ENCODE data around the gene ZDHHC1. TPM values are rescaled to one million over a fixed set of nuclear protein-coding genes. Genes with fewer than 3 reads are reported as not detected.

The ZDHHC1 gene
- polyA plus RNA-seq, 3 donors = 3.3 to 14.2 (median 6.0) TPM

DNA sequence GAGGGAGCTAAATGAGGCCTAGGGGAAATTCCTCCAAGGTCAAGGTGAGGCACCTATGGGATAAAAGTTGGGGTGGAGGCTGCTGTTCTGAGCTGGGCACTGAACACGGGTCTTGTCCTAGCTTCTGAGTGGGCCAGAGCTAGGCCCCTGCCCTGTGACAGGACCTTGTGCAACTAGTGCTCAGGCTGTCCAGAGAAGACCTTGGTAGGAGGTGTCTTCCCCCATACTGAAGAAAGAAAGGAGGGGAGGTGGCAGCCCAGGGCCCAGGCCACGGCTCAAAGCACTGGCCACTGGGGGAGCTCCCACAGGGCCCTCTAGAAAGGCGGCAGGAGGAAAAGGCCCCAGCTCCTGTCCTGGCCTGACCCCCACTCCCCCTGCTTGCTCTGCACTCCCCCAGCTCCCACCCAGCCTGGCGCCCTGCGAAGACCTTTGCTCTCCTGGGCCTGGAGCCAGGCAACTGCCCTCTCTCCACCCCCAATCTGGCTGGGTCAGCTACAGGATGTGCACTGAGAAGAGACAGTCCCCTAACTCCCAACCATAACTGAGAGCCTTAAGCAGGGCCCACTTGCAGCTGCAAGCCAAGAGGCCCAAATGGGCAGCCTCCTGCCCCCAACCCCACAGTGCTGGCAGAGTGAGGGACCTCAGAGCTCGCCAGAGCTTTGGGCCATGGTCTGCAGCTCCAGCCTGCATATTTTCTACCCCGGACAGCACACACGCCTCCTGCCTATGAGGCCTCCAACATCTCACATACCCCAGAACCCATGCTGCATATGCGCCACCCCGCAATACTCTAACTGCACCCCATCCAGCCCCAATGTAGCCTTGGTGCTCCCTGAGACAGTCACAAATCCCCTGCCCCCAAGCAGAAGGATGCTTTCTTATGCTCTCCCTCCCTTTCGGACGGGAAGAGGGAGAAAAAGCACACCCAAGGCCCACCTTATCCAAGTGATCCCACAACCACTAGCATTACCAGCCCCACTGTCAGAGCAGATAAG lies 29.9 kb upstream of the ZDHHC1 start:
- intact Hi-C loops (cut with micrococcal nuclease) = no loop called here
- peaks cover 100% of the 10 kb centered on the region for H4K20me1 ChIP-seq (ENCODE audit: insufficient read depth, low read length)
- peaks cover 82% of the 10 kb centered on the region for H3K79me2 ChIP-seq (ENCODE audit: insufficient read depth, low read length)
- H2AFZ ChIP-seq (ENCODE audit: insufficient read depth, low read depth, low read length, poor library complexity, severe bottlenecking) = no peak overlapping the region
- no peak overlapping the region for H3K9ac ChIP-seq (ENCODE audit: insufficient read depth, low read length, poor library complexity, severe bottlenecking)
- no peak overlapping the region for H3K4me3 ChIP-seq (replicated peaks in 1 of 3; ENCODE audit: low read depth in 2 of 3, low read length in 3 of 3)
- no peaks in the 10 kb centered on the region for H3K4me1 ChIP-seq (ENCODE audit: control insufficient read depth in 1 of 2, insufficient read depth in 2 of 2, low read length in 2 of 2)
- 95% methylated on average over 8 of the region's 12 CpGs for WGBS (ENCODE audit: insufficient coverage)
- H3K9me3 Mint-ChIP-seq = no peaks in the 10 kb centered on the region
- no peak overlapping the region for H3K4me3 Mint-ChIP-seq
- H3K27ac Mint-ChIP-seq = peak overlapping the region in 3 of 7 donors; percentile 36 to 64 (median 50)
- H3K27ac ChIP-seq (ENCODE audit: low read depth in 1 of 2, low read length in 2 of 2) = peak overlapping the region in 1 of 2 donors; percentile 41
- H3K36me3 ChIP-seq (replicated peaks in 1 of 2; ENCODE audit: control insufficient read depth in 1 of 2, insufficient read depth in 2 of 2, low read length in 2 of 2) = peaks cover 95 to 100% of the 10 kb centered on the region in 2 donors
- no peaks in the 10 kb centered on the region for H3K9me3 ChIP-seq (replicated peaks in 1 of 2; ENCODE audit: control insufficient read depth in 1 of 2, insufficient read depth in 1 of 2, low read length in 2 of 2)
- H3K4me1 Mint-ChIP-seq = peaks cover 4% of the 10 kb centered on the region
- no peak overlapping the region for H3K4me2 ChIP-seq (replicated peaks; ENCODE audit: extremely low read depth, low read length, poor library complexity, severe bottlenecking)
- peaks cover 64 to 97% of the 10 kb centered on the region in 2 donors for H3K36me3 Mint-ChIP-seq
- peaks cover 0 to 1% (median 0%) of the 10 kb centered on the region in 3 donors for H3K27me3 Mint-ChIP-seq (ENCODE audit: low read depth in 3 of 3)
- TF ChIP-seq, protein P1, sequence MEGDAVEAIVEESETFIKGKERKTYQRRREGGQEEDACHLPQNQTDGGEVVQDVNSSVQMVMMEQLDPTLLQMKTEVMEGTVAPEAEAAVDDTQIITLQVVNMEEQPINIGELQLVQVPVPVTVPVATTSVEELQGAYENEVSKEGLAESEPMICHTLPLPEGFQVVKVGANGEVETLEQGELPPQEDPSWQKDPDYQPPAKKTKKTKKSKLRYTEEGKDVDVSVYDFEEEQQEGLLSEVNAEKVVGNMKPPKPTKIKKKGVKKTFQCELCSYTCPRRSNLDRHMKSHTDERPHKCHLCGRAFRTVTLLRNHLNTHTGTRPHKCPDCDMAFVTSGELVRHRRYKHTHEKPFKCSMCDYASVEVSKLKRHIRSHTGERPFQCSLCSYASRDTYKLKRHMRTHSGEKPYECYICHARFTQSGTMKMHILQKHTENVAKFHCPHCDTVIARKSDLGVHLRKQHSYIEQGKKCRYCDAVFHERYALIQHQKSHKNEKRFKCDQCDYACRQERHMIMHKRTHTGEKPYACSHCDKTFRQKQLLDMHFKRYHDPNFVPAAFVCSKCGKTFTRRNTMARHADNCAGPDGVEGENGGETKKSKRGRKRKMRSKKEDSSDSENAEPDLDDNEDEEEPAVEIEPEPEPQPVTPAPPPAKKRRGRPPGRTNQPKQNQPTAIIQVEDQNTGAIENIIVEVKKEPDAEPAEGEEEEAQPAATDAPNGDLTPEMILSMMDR (IDR thresholded peaks at IDR 0.05) = no peak
- no peaks in the 10 kb centered on the region for H3K27me3 ChIP-seq (ENCODE audit: control insufficient read depth in 2 of 2, insufficient read depth in 2 of 2, low read length in 2 of 2)
- no peak for DNase-seq

DNA sequence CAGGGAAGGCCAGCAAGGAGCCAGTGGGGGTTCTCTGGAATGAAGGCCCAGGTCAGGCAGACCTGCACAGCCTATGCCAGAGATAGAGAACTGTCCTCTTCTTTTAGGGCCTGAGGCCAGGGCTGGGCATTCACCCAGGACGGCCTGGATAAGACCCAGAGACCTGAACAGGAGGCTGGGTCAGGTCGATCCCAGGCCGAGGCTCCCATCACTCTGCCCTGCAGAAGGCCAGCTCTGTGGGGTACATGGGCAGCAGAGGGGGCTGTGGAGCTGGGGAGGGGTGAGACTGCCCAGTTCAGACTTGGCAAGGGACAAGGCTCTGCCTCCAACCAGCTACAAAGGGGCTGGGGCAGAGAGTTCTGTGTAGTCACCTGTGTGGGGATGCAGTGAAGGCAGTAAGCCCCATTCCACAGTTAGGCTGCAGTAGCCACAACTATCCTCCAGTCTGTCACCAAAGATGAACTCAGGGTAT lies 29.2 kb upstream of the ZDHHC1 start:
- H3K9ac ChIP-seq (ENCODE audit: insufficient read depth, low read length, poor library complexity, severe bottlenecking) = no peak overlapping the region
- intact Hi-C loops (cut with micrococcal nuclease) = no loop called here

More for the DNA sequence above, 29.2 kb upstream of the ZDHHC1 start:
- DNase-seq = no peak
- H3K36me3 ChIP-seq (replicated peaks in 1 of 2; ENCODE audit: control insufficient read depth in 1 of 2, insufficient read depth in 2 of 2, low read length in 2 of 2) = peaks cover 95 to 100% of the 10 kb centered on the region in 2 donors
- no peaks in the 10 kb centered on the region for H3K9me3 ChIP-seq (replicated peaks in 1 of 2; ENCODE audit: control insufficient read depth in 1 of 2, insufficient read depth in 1 of 2, low read length in 2 of 2)
- H3K4me3 Mint-ChIP-seq = no peak overlapping the region
- H3K27ac Mint-ChIP-seq = peak overlapping the region in 5 of 7 donors; percentile 36 to 62 (median 49)
- H3K4me1 Mint-ChIP-seq = peaks cover 4% of the 10 kb centered on the region
- no peaks in the 10 kb centered on the region for H3K27me3 ChIP-seq (ENCODE audit: control insufficient read depth in 2 of 2, insufficient read depth in 2 of 2, low read length in 2 of 2)
- no peak overlapping the region for H3K4me3 ChIP-seq (replicated peaks in 1 of 3; ENCODE audit: low read depth in 2 of 3, low read length in 3 of 3)
- H3K27ac ChIP-seq (ENCODE audit: low read depth in 1 of 2, low read length in 2 of 2) = no peak overlapping the region
- peaks cover 77% of the 10 kb centered on the region for H3K79me2 ChIP-seq (ENCODE audit: insufficient read depth, low read length)
- 100% methylated on average over 3 of the region's 3 CpGs for WGBS (ENCODE audit: insufficient coverage)
- peaks cover 0 to 1% (median 0%) of the 10 kb centered on the region in 3 donors for H3K27me3 Mint-ChIP-seq (ENCODE audit: low read depth in 3 of 3)
- no peaks in the 10 kb centered on the region for H3K9me3 Mint-ChIP-seq
- TF ChIP-seq, protein P1 (IDR thresholded peaks at IDR 0.05) = no peak
- H3K4me1 ChIP-seq (ENCODE audit: control insufficient read depth in 1 of 2, insufficient read depth in 2 of 2, low read length in 2 of 2) = no peaks in the 10 kb centered on the region
- H3K36me3 Mint-ChIP-seq = peaks cover 63 to 97% of the 10 kb centered on the region in 2 donors
- H4K20me1 ChIP-seq (ENCODE audit: insufficient read depth, low read length) = peaks cover 100% of the 10 kb centered on the region
- H2AFZ ChIP-seq (ENCODE audit: insufficient read depth, low read depth, low read length, poor library complexity, severe bottlenecking) = no peak overlapping the region
- H3K4me2 ChIP-seq (replicated peaks; ENCODE audit: extremely low read depth, low read length, poor library complexity, severe bottlenecking) = no peak overlapping the region
